Prostate gland (tissue), 2 donors: ENCODE data around the gene NPLOC4. TPM values are rescaled to one million over a fixed set of nuclear protein-coding genes. Genes with fewer than 3 reads are reported as not detected.

Source experiments
- DNase-seq: peaks from one replicate; pipeline ENCODE4 v3.0.0-alpha.2; 2019; ENCODE audit warnings: low spot score
- H3K27ac ChIP-seq, 2 donors: fragments of 200-600 bp; sonication (generic); 2 replicates each; pipeline ENCODE4 v1.5.1; 2017 to 2019
- H3K27me3 ChIP-seq: fragments of 200-600 bp; sonication (generic); replicated peaks from 2 replicates; pipeline ENCODE4 v1.5.1; 2019; ENCODE audit not compliant: insufficient read depth
- H3K36me3 ChIP-seq, 2 donors: fragments of 200-600 bp; sonication (generic); 1 replicate in 1 of 2; 2 replicates in 1 of 2; pipeline versions ENCODE4 v1.5.1 to v1.8.1; 2017 to 2019
- H3K4me1 ChIP-seq: fragments of 200-600 bp; sonication (generic); replicated peaks from 2 replicates; pipeline ENCODE4 v1.5.1; 2019
- H3K4me3 ChIP-seq, 2 donors: fragments of 200-600 bp; sonication (generic); 2 replicates each; pipeline ENCODE4 v1.5.1; 2017 to 2019
- H3K9me3 ChIP-seq: fragments of 200-600 bp; sonication (generic); 2 replicates; pipeline ENCODE4 v1.5.1; 2017
- POLR2A ChIP-seq: fragments of 450-650 bp; IDR thresholded peaks from one replicate; pipeline ENCODE4 v1.6.1; 2016; ENCODE audit warnings: antibody characterized with exemption, mild to moderate bottlenecking
- POLR2AphosphoS5 ChIP-seq: sonication (generic); formaldehyde crosslinking; IDR thresholded peaks from one replicate; pipeline ENCODE4 v1.6.1; 2017; ENCODE audit warnings: antibody characterized with exemption
- WGBS: methylation state at CpG from one replicate; pipeline ENCODE4 v1.1.5; 2018; 5-methylcytosine and 5-hydroxymethylcytosine counted together
- intact Hi-C: fragments of 100-400 bp; cut with DNase I; formaldehyde crosslinking; loops from one replicate; pipeline ENCODE4 v1.14.2; 2022
- total RNA-seq, 2 donors: library from RNA; depleted of rRNA; stranded (reverse); fragments of >200 nt; gene quantifications; one replicate each; pipeline ENCODE4 v1.1.0, GENCODE V29; 2016
- TF ChIP-seq, protein P1 (sequence below), 4 experiments: fragments of 200-600 bp in 2 of 4; fragments of 450-650 bp in 2 of 4; sonication (generic) in 2 of 4; IDR thresholded peaks; 1 replicate in 3 of 4; 2 replicates in 1 of 4; pipeline ENCODE4 v1.5.1; 2016 to 2019; ENCODE audit warnings: antibody characterized with exemption in 4 of 4, mild to moderate bottlenecking in 2 of 4, moderate library complexity in 2 of 4

Gene NPLOC4
- total RNA-seq, 2 donors from 2014 or later = 40.1 to 84.8 TPM

DNA sequence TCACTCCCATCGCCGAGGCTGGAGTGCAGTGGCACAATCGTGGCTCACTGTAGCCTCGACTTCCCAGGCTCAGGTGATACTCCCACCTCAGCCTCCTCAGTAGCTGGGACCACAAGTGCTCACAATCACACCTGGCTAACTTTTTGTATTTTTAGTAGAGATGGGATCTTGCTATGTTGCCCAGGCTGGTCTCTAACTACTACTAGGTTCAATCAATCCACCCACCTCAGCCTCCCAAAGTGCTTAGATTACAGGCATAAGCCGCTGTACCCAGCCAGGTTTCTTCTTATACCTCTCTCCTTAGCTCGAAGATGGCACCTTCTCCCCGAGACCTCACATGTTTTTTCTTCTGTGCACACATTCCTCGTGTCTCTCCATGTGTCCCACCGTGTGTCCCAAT, 3.1 kb upstream of the NPLOC4 start:
- 94% methylated on average over 9 of the region's 9 CpGs for WGBS
- Histone ChIP-seq H3K4me3 (no peak overlapping the region), H3K27ac (no peak overlapping the region), H3K27me3 (no peaks in the 10 kb centered on the region), H3K9me3 (no peaks in the 10 kb centered on the region), H3K36me3 (no peaks in the 10 kb centered on the region), H3K4me1 (peaks cover 5% of the 10 kb centered on the region)
- intact Hi-C loops = no loop called here
- DNase-seq = no peak
- TF ChIP-seq, protein P1, sequence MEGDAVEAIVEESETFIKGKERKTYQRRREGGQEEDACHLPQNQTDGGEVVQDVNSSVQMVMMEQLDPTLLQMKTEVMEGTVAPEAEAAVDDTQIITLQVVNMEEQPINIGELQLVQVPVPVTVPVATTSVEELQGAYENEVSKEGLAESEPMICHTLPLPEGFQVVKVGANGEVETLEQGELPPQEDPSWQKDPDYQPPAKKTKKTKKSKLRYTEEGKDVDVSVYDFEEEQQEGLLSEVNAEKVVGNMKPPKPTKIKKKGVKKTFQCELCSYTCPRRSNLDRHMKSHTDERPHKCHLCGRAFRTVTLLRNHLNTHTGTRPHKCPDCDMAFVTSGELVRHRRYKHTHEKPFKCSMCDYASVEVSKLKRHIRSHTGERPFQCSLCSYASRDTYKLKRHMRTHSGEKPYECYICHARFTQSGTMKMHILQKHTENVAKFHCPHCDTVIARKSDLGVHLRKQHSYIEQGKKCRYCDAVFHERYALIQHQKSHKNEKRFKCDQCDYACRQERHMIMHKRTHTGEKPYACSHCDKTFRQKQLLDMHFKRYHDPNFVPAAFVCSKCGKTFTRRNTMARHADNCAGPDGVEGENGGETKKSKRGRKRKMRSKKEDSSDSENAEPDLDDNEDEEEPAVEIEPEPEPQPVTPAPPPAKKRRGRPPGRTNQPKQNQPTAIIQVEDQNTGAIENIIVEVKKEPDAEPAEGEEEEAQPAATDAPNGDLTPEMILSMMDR (IDR thresholded peaks at IDR 0.05) = no peak
- TF ChIP-seq POLR2A (no peak), POLR2AphosphoS5 (no peak)

DNA sequence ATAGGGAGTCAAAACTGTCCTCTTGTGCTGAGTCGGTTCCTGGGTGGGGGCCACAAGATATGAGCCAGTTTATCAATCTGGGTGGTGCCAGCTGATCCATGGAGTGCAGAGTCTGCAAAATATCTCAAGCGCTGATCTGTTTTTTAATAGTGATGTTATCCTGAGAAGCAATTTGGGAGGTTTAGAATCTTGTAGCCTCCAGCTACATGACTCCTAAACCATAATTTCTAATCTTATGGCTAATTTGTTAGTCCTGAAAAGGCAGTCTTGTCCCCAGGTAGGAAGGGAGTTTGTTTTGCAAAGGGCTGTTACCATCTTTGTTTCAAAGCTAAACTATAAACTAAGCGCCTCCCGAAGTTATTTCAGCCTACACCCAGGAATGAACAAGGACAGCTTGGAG, 1.8 kb upstream of the NPLOC4 start:
- Histone ChIP-seq H3K27ac (no peak overlapping the region), H3K4me1 (peaks cover 5% of the 10 kb centered on the region), H3K27me3 (no peaks in the 10 kb centered on the region), H3K4me3 (no peak overlapping the region), H3K9me3 (no peaks in the 10 kb centered on the region), H3K36me3 (no peaks in the 10 kb centered on the region)
- 86% methylated on average over 4 of the region's 4 CpGs for WGBS
- intact Hi-C loops = no loop called here
- DNase-seq = no peak
- no peak for TF ChIP-seq POLR2A

DNA sequence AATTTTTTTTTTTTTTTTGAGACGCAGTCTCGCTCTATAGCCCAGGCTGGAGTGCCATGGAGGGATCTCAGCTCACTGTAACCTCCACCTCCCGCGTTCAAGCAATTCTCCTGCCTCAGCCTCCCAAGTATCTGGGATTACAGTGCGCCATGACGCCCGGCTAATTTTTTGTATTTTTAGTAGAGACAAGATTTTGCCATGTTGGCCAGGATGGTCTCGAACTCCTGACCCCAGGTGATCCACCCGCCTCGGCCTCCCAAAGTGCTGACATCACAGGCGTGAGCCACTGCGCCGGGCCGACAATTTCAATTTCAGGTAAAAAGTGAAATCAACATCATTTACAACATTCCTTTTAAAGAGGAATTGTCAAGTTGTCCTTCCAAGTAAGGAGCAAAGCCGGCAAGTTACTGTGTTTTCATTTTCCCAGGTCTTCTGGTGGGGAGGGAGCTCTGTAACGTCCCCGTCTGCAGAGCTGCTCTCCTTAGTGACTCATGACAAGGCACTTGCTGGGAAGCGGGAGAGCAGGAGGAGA, 873 bp downstream of the NPLOC4 start:
- H3K9me3 ChIP-seq = no peaks in the 10 kb centered on the region
- no peaks in the 10 kb centered on the region for H3K27me3 ChIP-seq
- intact Hi-C loops = no loop called here
- H3K4me3 ChIP-seq = peak overlapping the region; percentile 85 to 90
- peaks cover 5% of the 10 kb centered on the region for H3K4me1 ChIP-seq
- TF ChIP-seq, protein P1 (IDR thresholded peaks at IDR 0.05) = no peak
- TF ChIP-seq POLR2A = no peak
- TF ChIP-seq POLR2AphosphoS5 = no peak
- peak overlapping the region; percentile 77 to 85 for H3K27ac ChIP-seq
- no peak for DNase-seq
- WGBS = 35% methylated on average over 18 of the region's 18 CpGs
- no peaks in the 10 kb centered on the region for H3K36me3 ChIP-seq

DNA sequence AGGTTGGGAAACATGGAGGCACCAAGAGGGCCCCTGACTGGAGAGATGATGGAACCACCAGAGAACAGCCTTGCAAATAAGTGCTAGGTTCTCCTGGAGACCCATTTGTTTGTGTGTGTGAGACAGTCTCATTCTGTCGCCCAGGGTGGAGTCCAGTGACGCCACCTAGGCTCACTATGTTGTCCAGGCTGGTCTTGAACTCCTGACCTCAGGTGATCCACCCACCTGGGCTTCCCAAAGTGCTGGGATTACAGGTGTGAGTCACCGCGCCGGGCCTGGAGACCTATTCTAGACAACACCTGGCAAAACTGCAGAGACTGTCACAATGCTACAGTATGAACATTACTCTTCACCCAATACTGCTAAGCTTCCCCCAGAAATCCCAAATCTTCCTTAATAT, 1.5 kb downstream of the NPLOC4 start:
- TF ChIP-seq POLR2A = no peak
- TF ChIP-seq, protein P1 (IDR thresholded peaks at IDR 0.05) = no peak
- no peak for TF ChIP-seq POLR2AphosphoS5
- no peak for DNase-seq
- peaks cover 5% of the 10 kb centered on the region for H3K4me1 ChIP-seq
- H3K4me3 ChIP-seq = peak overlapping the region in 1 of 2 donors; percentile 90
- H3K27ac ChIP-seq = no peak overlapping the region
- intact Hi-C loops = no loop called here
- H3K27me3 ChIP-seq = no peaks in the 10 kb centered on the region
- H3K9me3 ChIP-seq = no peaks in the 10 kb centered on the region
- 90% methylated on average over 5 of the region's 5 CpGs for WGBS
- H3K36me3 ChIP-seq = no peaks in the 10 kb centered on the region

DNA sequence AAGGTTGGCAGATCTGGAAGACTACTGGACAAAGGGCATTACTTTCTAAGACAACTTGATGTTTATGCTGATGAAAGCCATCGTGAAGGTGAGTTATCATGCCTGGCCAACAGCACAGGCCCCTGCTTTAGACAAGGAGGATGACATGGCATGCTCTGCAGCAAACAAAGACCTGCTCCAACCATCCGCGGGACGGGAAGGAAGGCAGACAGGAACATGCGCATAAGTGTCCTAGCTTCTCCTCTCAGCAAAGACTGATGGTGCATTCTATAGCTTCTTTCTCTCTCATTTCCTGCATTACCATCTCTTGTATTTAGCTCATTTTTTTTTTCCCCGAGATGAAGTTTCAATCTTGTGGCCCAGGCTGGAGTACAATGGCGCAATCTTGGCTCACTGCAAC, 5.4 kb downstream of the NPLOC4 start:
- Histone ChIP-seq H3K27me3 (no peaks in the 10 kb centered on the region), H3K9me3 (no peaks in the 10 kb centered on the region), H3K36me3 (peaks cover under 1 to 13% of the 10 kb centered on the region in 2 donors), H3K4me1 (peaks cover 5% of the 10 kb centered on the region), H3K4me3 (no peak overlapping the region), H3K27ac (no peak overlapping the region)
- WGBS = 75% methylated on average over 7 of the region's 7 CpGs
- intact Hi-C loops = no loop called here
- no peak for DNase-seq
- TF ChIP-seq, protein P1 (IDR thresholded peaks at IDR 0.05) = no peak
- no peak for TF ChIP-seq POLR2A
- TF ChIP-seq POLR2AphosphoS5 = no peak
